ENCODE results near the gene LIN7B.

- TF ChIP-seq YY1 (IDR thresholded peaks at IDR 0.05; ENCODE audit: insufficient read depth, insufficient read length) (no peak), ZNF274 (IDR thresholded peaks at IDR 0.05; ENCODE audit: low read depth, low read length) (no peak), SUZ12 (IDR thresholded peaks at IDR 0.05; ENCODE audit: extremely low read depth, insufficient read depth, insufficient read length) (no peak)
Measured at GRCh38 chr19:49165111-49165750, 51.1 kb downstream of the LIN7B start.

Measured in NT2/D1 (cell line).